Measurements from ENCODE around the gene DSCAML1. TPM values are rescaled to one million over a fixed set of nuclear protein-coding genes. Genes with fewer than 3 reads are reported as not detected.

DSCAML1 gene
- total RNA-seq, 1 donor from 2014 or later, result 0.95 TPM

- DNase-seq (no peak), ATAC-seq (no peak)
- Histone ChIP-seq H3K36me3 (no peaks in the 10 kb centered on the region), H3K4me3 (no peak overlapping the region), H3K27me3 (ENCODE audit: low read depth) (no peaks in the 10 kb centered on the region), H3K9me3 (no peaks in the 10 kb centered on the region), H3K27ac (no peak overlapping the region), H3K4me1 (peaks cover 10% of the 10 kb centered on the region)
- TF ChIP-seq CTCF (IDR thresholded peaks at IDR 0.05), result no peak
- intact Hi-C loops (cut with DNase I), result no loop called here
Observed at GRCh38 chr11:117509543-117509942, 287.5 kb downstream of the DSCAML1 start.

- intact Hi-C loops (cut with DNase I), result no loop called here
- H3K36me3 ChIP-seq, result no peaks in the 10 kb centered on the region
- no peaks in the 10 kb centered on the region for H3K9me3 ChIP-seq
- H3K27ac ChIP-seq, result no peak overlapping the region
- no peaks in the 10 kb centered on the region for H3K27me3 ChIP-seq (ENCODE audit: low read depth)
- H3K4me1 ChIP-seq, result peaks cover 7% of the 10 kb centered on the region
- H3K4me3 ChIP-seq, result no peak overlapping the region
- DNase-seq (no peak), ATAC-seq (no peak)
- no peak for TF ChIP-seq CTCF (IDR thresholded peaks at IDR 0.05)
Observed at GRCh38 chr11:117506971-117507370, 290.0 kb downstream of the DSCAML1 start.

GRCh38 chr11:117505285-117505970 lies 291.6 kb downstream of the DSCAML1 start:
- intact Hi-C loops (cut with DNase I), result no loop called here
- Histone ChIP-seq H3K36me3 (no peaks in the 10 kb centered on the region), H3K9me3 (no peaks in the 10 kb centered on the region), H3K27me3 (ENCODE audit: low read depth) (no peaks in the 10 kb centered on the region), H3K4me3 (no peak overlapping the region), H3K4me1 (no peaks in the 10 kb centered on the region), H3K27ac (no peak overlapping the region)
- TF ChIP-seq CTCF (IDR thresholded peaks at IDR 0.05), result no peak
- DNase-seq (no peak), ATAC-seq (no peak)

GRCh38 chr11:117502779-117503100 lies 294.3 kb downstream of the DSCAML1 start:
- no peaks in the 10 kb centered on the region for H3K4me1 ChIP-seq
- no peak for DNase-seq
- H3K27me3 ChIP-seq (ENCODE audit: low read depth), result no peaks in the 10 kb centered on the region
- no peaks in the 10 kb centered on the region for H3K9me3 ChIP-seq
- no peak for ATAC-seq
- H3K4me3 ChIP-seq, result no peak overlapping the region
- intact Hi-C loops (cut with DNase I), result no loop called here
- H3K36me3 ChIP-seq, result no peaks in the 10 kb centered on the region
- no peak overlapping the region for H3K27ac ChIP-seq
- no peak for TF ChIP-seq CTCF (IDR thresholded peaks at IDR 0.05)

GRCh38 chr11:117502015-117502778 lies 294.8 kb downstream of the DSCAML1 start:
- intact Hi-C loops (cut with DNase I), result no loop called here
- H3K27ac ChIP-seq, result no peak overlapping the region
- DNase-seq, result no peak
- H3K27me3 ChIP-seq (ENCODE audit: low read depth), result no peaks in the 10 kb centered on the region
- TF ChIP-seq CTCF (IDR thresholded peaks at IDR 0.05), result no peak
- H3K4me1 ChIP-seq, result no peaks in the 10 kb centered on the region
- no peaks in the 10 kb centered on the region for H3K36me3 ChIP-seq
- H3K4me3 ChIP-seq, result no peak overlapping the region
- ATAC-seq, result no peak
- H3K9me3 ChIP-seq, result no peaks in the 10 kb centered on the region

Data from lower lobe of right lung (tissue), 2 donors.